Measurements from ENCODE around the gene TMEM131L. TPM values are rescaled to one million over a fixed set of nuclear protein-coding genes. Genes with fewer than 3 reads are reported as not detected.

TMEM131L gene
- total RNA-seq, result 5.1 and 13.5 TPM in 2 replicates

GRCh38 chr4:153466081-153466948 is at the start of gene TMEM131L:
TMEM131L (plus strand) TSS chr4:153466360; CDS start chr4:153466398, 38 bp downstream.

GRCh38 chr4:153684182-153684970 is 218.2 kb downstream of the TMEM131L start, which contains the start of gene TLR2:
TLR2 (plus strand) TSS chr4:153684280; CDS start chr4:153702908, 18,628 bp downstream.

Other genes starting within 250 kb of the TMEM131L start
- gene MND1, start 121.7 kb upstream of the TMEM131L start, total RNA-seq, result 7.3 and 8.0 TPM in 2 replicates
- gene TLR2, start 217.9 kb downstream of the TMEM131L start, total RNA-seq, result 0.37 and 3.7 TPM in 2 replicates